HEK293 (cell line): ENCODE results near the gene HYI.

Experiments used
- CTCF ChIA-PET: fragments of 350-600 bp; formaldehyde crosslinking; extraction: SDS; loops from one replicate; lab custom pipeline; 2021; ENCODE audit warnings: antibody characterized with exemption; lab: Yijun Ruan, JAX
- POLR2A ChIA-PET: fragments of 300-600 bp; formaldehyde crosslinking; extraction: SDS; loops from one replicate; lab custom pipeline; 2020; ENCODE audit warnings: antibody characterized with exemption, inconsistent platforms; lab: Yijun Ruan, JAX
- H3K27ac ChIP-seq: fragments of 200-500 bp; sonication (Bioruptor generic); 2 replicates; pipeline ENCODE4 v1.5.1; 2014; ENCODE audit warnings: low read depth, low read length, control low read depth, inconsistent platforms; ENCODE audit errors: extremely low read depth
- H3K36me3 ChIP-seq, 2 experiments: fragments of 200-500 bp in 1 of 2; sonication (Bioruptor generic) in 1 of 2; 1 replicate in 1 of 2; 2 replicates in 1 of 2; pipeline ENCODE4 v1.5.1; 2014 to 2017; ENCODE audit warnings: inconsistent platforms in 2 of 2, low read length in 2 of 2; ENCODE audit not compliant: control insufficient read depth in 2 of 2, insufficient read depth in 1 of 2
- H3K4me1 ChIP-seq: fragments of 200-500 bp; sonication (Bioruptor generic); 2 replicates; pipeline ENCODE4 v1.5.1; 2014; ENCODE audit warnings: mild to moderate bottlenecking, low read length, inconsistent platforms; ENCODE audit not compliant: control insufficient read depth, insufficient read depth
- H3K4me3 ChIP-seq: 2 replicates; pipeline ENCODE4 v1.5.1; 2011; ENCODE audit warnings: low read depth, mild to moderate bottlenecking, control low read depth, low read length, moderate library complexity
- H3K9me3 ChIP-seq: fragments of 200-500 bp; sonication (Bioruptor generic); 2 replicates; pipeline ENCODE4 v1.5.1; 2014; ENCODE audit warnings: low read depth, low read length, inconsistent platforms; ENCODE audit not compliant: control insufficient read depth, insufficient read depth
- HIC1 ChIP-seq: fragments of 450-650 bp; formaldehyde crosslinking; IDR thresholded peaks from 2 replicates; pipeline ENCODE4 v1.5.1; 2016; ENCODE audit warnings: missing biosample characterization, missing genetic modification characterization
- IKZF3 ChIP-seq: fragments of 450-650 bp; IDR thresholded peaks from 2 replicates; pipeline ENCODE4 v1.5.0; 2018; ENCODE audit warnings: missing biosample characterization, mild to moderate bottlenecking, missing genetic modification characterization, moderate library complexity
- INSM2 ChIP-seq: fragments of 450-650 bp; formaldehyde crosslinking; IDR thresholded peaks from 2 replicates; pipeline ENCODE4 v1.5.1; 2016; ENCODE audit warnings: missing biosample characterization, missing genetic modification characterization
- KLF10 ChIP-seq: fragments of 450-650 bp; IDR thresholded peaks from 2 replicates; pipeline ENCODE4 v1.5.1; 2018; ENCODE audit warnings: missing biosample characterization, mild to moderate bottlenecking, missing genetic modification characterization
- OSR2 ChIP-seq: fragments of 450-650 bp; formaldehyde crosslinking; IDR thresholded peaks from 2 replicates; pipeline ENCODE4 v1.5.1; 2016; ENCODE audit warnings: missing biosample characterization, missing genetic modification characterization
- OVOL3 ChIP-seq: fragments of 450-650 bp; formaldehyde crosslinking; IDR thresholded peaks from 2 replicates; pipeline ENCODE4 v1.5.1; 2016; ENCODE audit warnings: missing biosample characterization, missing genetic modification characterization
- SCRT1 ChIP-seq: fragments of 450-650 bp; formaldehyde crosslinking; IDR thresholded peaks from 2 replicates; pipeline ENCODE4 v1.5.1; 2016; ENCODE audit warnings: missing biosample characterization, missing genetic modification characterization, borderline replicate concordance
- SP7 ChIP-seq: fragments of 450-650 bp; formaldehyde crosslinking; IDR thresholded peaks from 2 replicates; pipeline ENCODE4 v1.5.1; 2016; ENCODE audit warnings: missing biosample characterization, missing genetic modification characterization
- WT1 ChIP-seq: fragments of 450-650 bp; formaldehyde crosslinking; IDR thresholded peaks from 2 replicates; pipeline ENCODE4 v1.5.1; 2016; ENCODE audit warnings: missing biosample characterization, missing genetic modification characterization
- ZBTB21 ChIP-seq: fragments of 450-650 bp; formaldehyde crosslinking; IDR thresholded peaks from 2 replicates; pipeline ENCODE4 v1.5.1; 2017; ENCODE audit warnings: missing biosample characterization, missing genetic modification characterization
- ZBTB48 ChIP-seq: fragments of 450-650 bp; formaldehyde crosslinking; IDR thresholded peaks from 2 replicates; pipeline ENCODE4 v1.5.1; 2016; ENCODE audit warnings: missing biosample characterization, missing genetic modification characterization
- ZBTB49 ChIP-seq: fragments of 450-650 bp; formaldehyde crosslinking; IDR thresholded peaks from 2 replicates; pipeline ENCODE4 v1.5.1; 2016; ENCODE audit warnings: missing biosample characterization, missing genetic modification characterization, low read depth
- ZNF248 ChIP-seq: fragments of 450-650 bp; formaldehyde crosslinking; IDR thresholded peaks from 2 replicates; pipeline ENCODE4 v1.5.1; 2017; ENCODE audit warnings: missing biosample characterization, missing genetic modification characterization
- ZNF292 ChIP-seq: fragments of 450-650 bp; formaldehyde crosslinking; IDR thresholded peaks from 2 replicates; pipeline ENCODE4 v1.5.1; 2016; ENCODE audit warnings: low read depth, missing biosample characterization, missing genetic modification characterization, borderline replicate concordance
- ZNF311 ChIP-seq: fragments of 450-650 bp; formaldehyde crosslinking; IDR thresholded peaks from 2 replicates; pipeline ENCODE4 v1.5.1; 2017; ENCODE audit warnings: missing biosample characterization, missing genetic modification characterization, borderline replicate concordance
- ZNF366 ChIP-seq: fragments of 450-650 bp; formaldehyde crosslinking; conservative IDR thresholded peaks from 2 replicates; pipeline ENCODE4 v1.5.1; 2016; ENCODE audit warnings: missing biosample characterization, missing genetic modification characterization
- ZNF510 ChIP-seq: fragments of 450-650 bp; formaldehyde crosslinking; IDR thresholded peaks from 2 replicates; pipeline ENCODE4 v1.5.1; 2018; ENCODE audit warnings: mild to moderate bottlenecking, missing genetic modification characterization, missing biosample characterization; ENCODE audit not compliant: insufficient replicate concordance
- ZNF530 ChIP-seq: fragments of 450-650 bp; formaldehyde crosslinking; IDR thresholded peaks from 2 replicates; pipeline ENCODE4 v1.5.1; 2016; ENCODE audit warnings: low read depth, missing biosample characterization, missing genetic modification characterization
- ZNF624 ChIP-seq: fragments of 450-650 bp; formaldehyde crosslinking; IDR thresholded peaks from 2 replicates; pipeline ENCODE4 v1.5.1; 2017; ENCODE audit warnings: missing biosample characterization, missing genetic modification characterization
- ZNF677 ChIP-seq: fragments of 450-650 bp; IDR thresholded peaks from 2 replicates; pipeline ENCODE4 v1.5.0; 2018; ENCODE audit warnings: missing biosample characterization, mild to moderate bottlenecking, missing genetic modification characterization, moderate library complexity
- ZSCAN18 ChIP-seq: fragments of 450-650 bp; formaldehyde crosslinking; IDR thresholded peaks from 2 replicates; pipeline ENCODE4 v1.5.1; 2016; ENCODE audit warnings: missing biosample characterization, missing genetic modification characterization
- ZXDB ChIP-seq: fragments of 450-650 bp; formaldehyde crosslinking; IDR thresholded peaks from 2 replicates; pipeline ENCODE4 v1.5.1; 2016; ENCODE audit warnings: missing biosample characterization, missing genetic modification characterization
- TF ChIP-seq, protein P1 (sequence below): fragments of 450-650 bp; formaldehyde crosslinking; IDR thresholded peaks from 2 replicates; pipeline ENCODE4 v1.5.1; 2016; ENCODE audit warnings: missing biosample characterization, missing genetic modification characterization
- TF ChIP-seq, protein P2 (sequence below): fragments of 450-650 bp; formaldehyde crosslinking; IDR thresholded peaks from 2 replicates; pipeline ENCODE4 v1.5.1; 2016; ENCODE audit warnings: missing biosample characterization, missing genetic modification characterization
- TF ChIP-seq, protein P3 (sequence below): fragments of 450-650 bp; IDR thresholded peaks from 2 replicates; pipeline ENCODE4 v1.5.1; 2018; ENCODE audit warnings: missing biosample characterization, missing genetic modification characterization

The HYI gene

GRCh38 chr1:43405876-43406234, 47.9 kb downstream of the HYI start:
- CTCF ChIA-PET = interaction anchor here (0.6 to 2.3 kb wide), 3 partner anchors 9 to 1247 kb away, joined by 3 to 9 read pairs (median 3); partner anchors contain the start of gene C1orf210
- H3K27ac ChIP-seq = no peak overlapping the region

DNA sequence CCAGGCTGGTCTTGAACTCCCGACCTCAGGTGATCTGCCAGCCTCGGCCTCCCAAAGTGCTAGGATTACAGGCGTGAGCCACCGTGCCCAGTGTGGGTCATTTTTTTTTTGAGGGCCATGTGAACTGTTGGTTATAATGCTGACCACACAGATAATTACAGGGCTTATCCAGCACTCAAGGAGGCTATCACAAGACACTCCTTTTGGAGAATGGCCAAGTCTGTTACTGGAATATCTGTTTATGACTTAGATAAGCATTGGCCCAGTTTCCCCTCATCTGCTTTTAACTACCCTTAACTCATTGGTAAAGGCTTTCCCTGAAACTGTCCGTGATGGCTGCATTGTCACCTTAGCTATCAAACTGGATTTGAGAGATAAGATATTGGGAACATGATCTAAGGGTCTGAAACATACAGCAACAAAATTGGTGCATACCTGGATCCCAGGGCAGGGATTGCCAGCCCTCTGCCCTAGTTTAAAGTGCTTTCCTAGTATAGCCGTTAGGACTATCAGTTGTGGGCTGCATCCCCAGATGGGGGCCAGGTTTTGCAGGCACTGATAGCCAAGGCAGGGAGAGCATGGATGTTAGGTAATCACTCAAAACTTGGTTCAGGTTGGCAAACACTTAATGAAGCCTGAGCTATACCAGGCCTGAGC, 48.4 kb downstream of the HYI start:
- peaks cover 15 to 67% of the 10 kb centered on the region in 2 experiments for H3K36me3 ChIP-seq
- no peaks in the 10 kb centered on the region for H3K9me3 ChIP-seq
- ChIA-PET POLR2A (no interaction called here), CTCF (interaction anchor here (0.7 to 2.3 kb wide), 2 partner anchors 10 to 120 kb away, joined by 3 to 9 read pairs; partner anchors contain the start of gene C1orf210)
- H3K27ac ChIP-seq = no peak overlapping the region
- no peak overlapping the region for H3K4me3 ChIP-seq
- no peaks in the 10 kb centered on the region for H3K4me1 ChIP-seq
- TF ChIP-seq ZBTB21 (tag by site-specific recombination) = no peak
- TF ChIP-seq ZNF624 (tag by site-specific recombination) = no peak
- no peak for TF ChIP-seq ZNF311
- TF ChIP-seq ZXDB = peak; percentile 67
- no peak for TF ChIP-seq KLF10
- TF ChIP-seq HIC1 (tag by site-specific recombination) = no peak
- TF ChIP-seq OSR2 (tag by site-specific recombination) = peak; percentile 41; the same call in 1 of the 2 replicates
- TF ChIP-seq ZBTB49 (tag by site-specific recombination) = no peak
- no peak for TF ChIP-seq ZBTB48 (tag by site-specific recombination)
- TF ChIP-seq, protein P1, sequence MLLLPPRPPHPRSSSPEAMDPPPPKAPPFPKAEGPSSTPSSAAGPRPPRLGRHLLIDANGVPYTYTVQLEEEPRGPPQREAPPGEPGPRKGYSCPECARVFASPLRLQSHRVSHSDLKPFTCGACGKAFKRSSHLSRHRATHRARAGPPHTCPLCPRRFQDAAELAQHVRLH (tag by site-specific recombination) = 0 out of 2 replicates have a peak, but pooled peaks have one; percentile 11
- TF ChIP-seq, protein P2, sequence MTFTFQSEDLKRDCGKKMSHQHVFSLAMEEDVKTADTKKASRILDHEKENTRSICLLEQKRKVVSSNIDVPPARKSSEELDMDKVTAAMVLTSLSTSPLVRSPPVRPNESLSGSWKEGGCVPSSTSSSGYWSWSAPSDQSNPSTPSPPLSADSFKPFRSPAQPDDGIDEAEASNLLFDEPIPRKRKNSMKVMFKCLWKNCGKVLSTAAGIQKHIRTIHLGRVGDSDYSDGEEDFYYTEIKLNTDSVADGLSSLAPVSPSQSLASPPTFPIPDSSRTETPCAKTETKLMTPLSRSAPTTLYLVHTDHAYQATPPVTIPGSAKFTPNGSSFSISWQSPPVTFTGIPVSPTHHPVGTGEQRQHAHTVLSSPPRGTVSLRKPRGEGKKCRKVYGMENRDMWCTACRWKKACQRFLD (tag by site-specific recombination) = no peak
- TF ChIP-seq, protein P3, sequence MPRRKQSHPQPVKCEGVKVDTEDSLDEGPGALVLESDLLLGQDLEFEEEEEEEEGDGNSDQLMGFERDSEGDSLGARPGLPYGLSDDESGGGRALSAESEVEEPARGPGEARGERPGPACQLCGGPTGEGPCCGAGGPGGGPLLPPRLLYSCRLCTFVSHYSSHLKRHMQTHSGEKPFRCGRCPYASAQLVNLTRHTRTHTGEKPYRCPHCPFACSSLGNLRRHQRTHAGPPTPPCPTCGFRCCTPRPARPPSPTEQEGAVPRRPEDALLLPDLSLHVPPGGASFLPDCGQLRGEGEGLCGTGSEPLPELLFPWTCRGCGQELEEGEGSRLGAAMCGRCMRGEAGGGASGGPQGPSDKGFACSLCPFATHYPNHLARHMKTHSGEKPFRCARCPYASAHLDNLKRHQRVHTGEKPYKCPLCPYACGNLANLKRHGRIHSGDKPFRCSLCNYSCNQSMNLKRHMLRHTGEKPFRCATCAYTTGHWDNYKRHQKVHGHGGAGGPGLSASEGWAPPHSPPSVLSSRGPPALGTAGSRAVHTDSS (tag by site-specific recombination) = no peak
- TF ChIP-seq WT1 (tag by site-specific recombination) = peak; percentile 65
- peak; percentile 88 for TF ChIP-seq SP7 (tag by site-specific recombination)

More at GRCh38 chr1:43405876-43406234, 47.9 kb downstream of the HYI start:
- no peaks in the 10 kb centered on the region for H3K9me3 ChIP-seq
- peaks cover 15 to 68% of the 10 kb centered on the region in 2 experiments for H3K36me3 ChIP-seq
- no peak overlapping the region for H3K4me3 ChIP-seq
- POLR2A ChIA-PET = no interaction called here
- TF ChIP-seq INSM2 (tag by site-specific recombination) (no peak), SCRT1 (tag by site-specific recombination) (no peak), ZNF248 (no peak), ZNF366 (no peak), ZNF510 (no peak), ZNF677 (tag by site-specific recombination) (no peak), KLF10 (no peak), OVOL3 (no peak), ZNF292 (no peak), ZSCAN18 (tag by site-specific recombination) (no peak), IKZF3 (tag by site-specific recombination) (no peak), ZNF530 (tag by site-specific recombination) (no peak)
- no peaks in the 10 kb centered on the region for H3K4me1 ChIP-seq
